ENCODE measurements around the gene EBPL.

EBPL gene

DNA sequence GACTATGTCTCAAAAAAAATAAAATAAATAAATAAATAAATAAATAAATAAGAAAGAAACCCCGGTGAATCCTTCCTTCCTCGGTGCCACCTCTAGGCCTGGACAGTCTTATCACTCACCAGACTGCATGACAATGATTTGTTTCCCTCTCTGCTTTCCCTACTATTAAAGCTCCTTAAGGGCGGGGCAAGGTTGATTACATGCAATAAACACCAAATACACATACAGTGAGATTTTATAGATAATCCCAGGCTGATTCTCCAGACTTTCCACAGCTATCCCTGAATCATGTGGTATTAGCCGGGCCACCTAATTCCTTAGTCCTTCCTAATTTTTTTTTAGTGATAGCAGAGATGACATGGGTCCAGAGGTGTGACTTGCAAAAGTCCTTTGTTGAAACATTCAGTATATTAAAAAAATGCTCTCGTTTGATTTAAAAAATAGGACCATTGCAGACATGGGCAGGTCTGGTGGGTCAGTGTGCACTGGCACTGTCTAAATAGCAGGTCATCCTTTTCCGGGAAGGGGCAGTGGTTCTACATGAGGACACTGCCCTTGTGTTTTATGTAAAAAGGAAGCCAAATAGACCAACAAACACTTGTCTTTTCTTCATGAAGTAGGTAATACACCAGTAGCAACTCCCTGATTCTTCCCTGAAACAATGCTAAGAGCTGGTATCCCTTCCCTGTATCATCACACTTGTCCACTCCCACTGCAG lies 14.5 kb downstream of the EBPL start:
- DNase-seq (ENCODE audit: low spot score): no peak

- DNase-seq (ENCODE audit: low spot score): no peak
Observed at GRCh38 chr13:49670828-49671227, 20.5 kb downstream of the EBPL start.

DNA sequence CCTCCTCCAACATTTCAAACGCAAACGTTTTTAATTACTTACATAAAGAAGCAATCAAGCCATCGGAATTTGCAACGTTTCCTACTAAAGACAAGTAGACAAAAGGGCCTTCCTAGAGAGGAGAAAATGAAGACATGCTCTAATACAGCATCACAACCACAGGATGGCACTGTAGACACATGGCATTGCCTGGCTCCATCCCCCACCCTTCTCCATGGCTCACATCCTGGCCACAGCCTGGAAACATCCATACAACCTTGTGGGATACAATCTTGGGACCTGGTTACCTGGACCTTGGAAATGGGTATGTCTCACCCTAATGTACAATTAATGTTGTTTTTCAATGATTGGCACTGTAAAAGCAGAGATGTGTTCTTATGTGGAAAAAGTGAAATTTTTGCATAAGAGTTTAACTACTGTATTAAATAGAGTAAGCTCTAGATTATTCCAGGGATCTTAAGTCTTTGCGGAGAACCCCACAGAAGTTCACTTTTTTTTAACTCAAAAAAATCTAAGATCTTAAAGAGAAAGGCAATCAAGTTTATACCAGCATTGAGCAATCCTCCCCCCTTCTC lies 21.5 kb downstream of the EBPL start:
- peak; percentile 57 for DNase-seq (ENCODE audit: low spot score)

DNA sequence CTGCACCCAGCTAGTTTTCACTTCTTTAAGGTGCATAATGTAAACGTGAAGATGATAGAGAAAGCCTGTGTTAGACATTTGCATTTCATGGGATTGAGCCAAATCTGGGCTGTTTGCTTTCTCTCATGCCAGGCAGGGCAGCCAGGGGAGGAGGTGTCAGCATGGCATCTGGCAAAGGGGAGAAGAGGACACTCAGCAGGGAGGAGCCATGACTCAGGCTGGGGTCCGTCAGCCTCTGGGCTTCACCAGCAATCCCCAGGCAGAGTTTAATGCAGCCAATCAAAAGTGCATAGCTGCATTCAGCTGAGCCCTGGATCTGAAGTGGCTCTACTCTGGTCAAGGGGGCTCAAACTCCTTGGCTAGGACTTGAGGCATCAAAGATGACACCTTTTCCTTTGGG lies 23.5 kb downstream of the EBPL start:
- no peak for DNase-seq (ENCODE audit: low spot score)

- no peak for DNase-seq (ENCODE audit: low spot score)
Observed at GRCh38 chr13:49664606-49665005, 26.7 kb downstream of the EBPL start.

DNA sequence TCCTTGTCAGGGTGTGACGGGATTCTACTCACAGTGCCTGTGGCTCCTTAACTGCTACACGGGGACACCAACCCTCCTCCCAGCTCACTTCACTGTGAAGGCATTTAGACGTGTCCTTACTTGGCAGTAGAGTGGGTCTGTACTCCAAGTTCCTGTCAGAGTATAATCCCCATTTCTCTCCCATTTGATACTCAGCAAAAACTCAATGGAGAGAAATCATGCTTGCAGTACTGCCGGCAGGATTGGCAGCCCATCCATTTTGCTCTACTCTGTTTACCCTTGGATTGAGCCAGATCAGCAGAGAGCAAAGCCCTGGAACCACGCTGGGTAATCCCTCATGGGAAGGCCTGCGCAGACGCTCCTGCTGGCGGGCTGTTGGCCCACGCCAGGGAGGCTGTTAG lies 34.0 kb downstream of the EBPL start:
- DNase-seq (ENCODE audit: low spot score): no peak

GRCh38 chr13:49655906-49656305 lies 35.4 kb downstream of the EBPL start:
- DNase-seq (ENCODE audit: low spot score): no peak

DNA sequence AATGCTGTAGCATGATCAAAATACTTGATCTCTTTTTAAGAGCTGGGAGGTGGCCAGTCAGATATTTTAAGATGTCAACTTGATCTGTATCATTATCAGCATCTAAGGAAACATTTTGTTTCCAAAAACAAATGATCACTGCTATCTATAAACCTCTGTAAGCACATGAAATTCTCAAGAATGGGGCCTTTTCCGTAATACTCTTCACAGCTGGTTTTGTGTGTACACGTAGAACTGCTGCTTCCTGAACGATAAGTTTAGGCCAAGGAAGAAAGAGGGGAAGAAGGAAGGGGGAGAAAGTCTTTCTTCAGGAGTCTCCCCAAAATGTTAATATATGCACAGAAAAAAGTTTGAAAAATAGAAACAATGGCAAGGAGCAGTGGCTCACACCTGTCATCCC lies 37.3 kb downstream of the EBPL start:
- DNase-seq (ENCODE audit: low spot score): no peak

DNA sequence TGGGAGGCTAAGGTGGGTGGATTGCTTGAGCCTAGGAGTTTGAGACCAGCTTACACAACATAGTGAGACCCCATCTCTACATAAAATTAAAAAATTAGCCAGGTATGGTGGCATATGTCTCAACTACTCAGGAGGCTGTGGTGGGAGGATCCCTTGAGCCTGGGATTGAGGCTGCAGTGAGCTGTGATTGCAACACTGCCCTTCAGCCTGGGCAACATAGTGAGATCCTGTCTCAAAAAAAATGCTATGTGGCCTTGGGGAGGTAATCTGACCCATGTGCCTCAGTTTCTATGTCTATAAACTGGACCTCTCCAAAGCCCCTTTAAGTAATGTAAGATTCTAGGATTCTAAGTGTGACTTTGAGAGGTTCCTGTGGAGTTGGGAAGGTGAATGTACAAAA lies 37.8 kb downstream of the EBPL start:
- no peak for DNase-seq (ENCODE audit: low spot score)

GRCh38 chr13:49652355-49653305 lies 38.7 kb downstream of the EBPL start:
- DNase-seq (ENCODE audit: low spot score): peak; percentile 52

- no peak for DNase-seq (ENCODE audit: low spot score)
Observed at GRCh38 chr13:49651570-49652354, 39.5 kb downstream of the EBPL start.

- no peak for DNase-seq (ENCODE audit: low spot score)
Observed at GRCh38 chr13:49649963-49650312, 41.3 kb downstream of the EBPL start.

DNA sequence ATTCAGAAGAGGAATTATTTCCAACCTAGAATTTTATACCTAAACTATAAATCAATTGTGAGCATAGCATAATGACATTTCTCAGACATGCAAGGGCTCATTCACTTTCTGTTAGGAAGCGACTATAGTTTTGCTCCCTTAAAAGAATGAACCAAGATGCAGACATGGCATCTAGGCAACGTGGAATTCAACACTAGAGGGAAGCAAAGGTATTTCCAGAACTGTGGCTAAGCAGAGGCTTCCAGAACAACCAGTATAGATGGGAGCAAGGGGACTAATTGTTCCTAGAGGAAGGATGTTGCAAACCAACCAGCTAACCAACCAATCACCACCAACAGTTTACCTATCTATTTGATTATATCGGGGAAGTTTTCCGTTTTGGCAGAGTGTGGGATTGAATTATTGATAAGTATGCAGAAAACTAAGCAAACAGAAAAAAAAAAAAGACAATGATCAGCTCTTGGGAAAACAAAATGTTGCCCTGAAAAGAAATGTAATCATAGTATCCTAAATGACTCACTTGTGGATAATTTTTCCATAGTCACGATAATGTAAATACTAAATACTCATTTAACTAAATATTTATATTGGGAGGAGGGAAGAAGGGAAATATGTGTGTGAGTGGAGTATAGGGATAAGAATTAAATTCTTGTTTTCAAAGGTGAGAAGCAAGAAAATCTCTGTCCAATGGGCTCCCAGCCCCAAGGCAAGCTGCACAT lies 41.9 kb downstream of the EBPL start:
- peak; percentile 8 for DNase-seq (ENCODE audit: low spot score)

- DNase-seq (ENCODE audit: low spot score): no peak
Observed at GRCh38 chr13:49646688-49647087, 44.6 kb downstream of the EBPL start.

DNA sequence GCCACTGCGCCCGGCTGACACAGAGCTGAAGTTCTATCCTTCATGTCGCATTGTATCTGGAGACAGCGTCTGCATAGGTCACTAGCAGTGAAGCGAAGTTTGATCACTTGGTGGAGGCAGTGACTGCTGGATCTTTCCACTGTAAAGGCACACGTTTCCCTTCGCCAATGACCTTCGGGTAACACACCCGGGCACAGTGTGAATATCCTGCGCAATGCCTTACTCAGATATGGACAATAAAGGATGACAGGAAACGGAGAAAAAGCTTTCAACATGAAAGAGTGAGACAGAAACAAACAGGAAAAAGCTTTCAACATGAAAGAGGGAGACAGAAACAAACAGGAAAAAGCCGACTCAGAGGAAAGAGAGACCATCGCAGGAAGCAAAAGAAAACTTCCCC lies 45.8 kb downstream of the EBPL start:
- DNase-seq (ENCODE audit: low spot score): no peak

DNA sequence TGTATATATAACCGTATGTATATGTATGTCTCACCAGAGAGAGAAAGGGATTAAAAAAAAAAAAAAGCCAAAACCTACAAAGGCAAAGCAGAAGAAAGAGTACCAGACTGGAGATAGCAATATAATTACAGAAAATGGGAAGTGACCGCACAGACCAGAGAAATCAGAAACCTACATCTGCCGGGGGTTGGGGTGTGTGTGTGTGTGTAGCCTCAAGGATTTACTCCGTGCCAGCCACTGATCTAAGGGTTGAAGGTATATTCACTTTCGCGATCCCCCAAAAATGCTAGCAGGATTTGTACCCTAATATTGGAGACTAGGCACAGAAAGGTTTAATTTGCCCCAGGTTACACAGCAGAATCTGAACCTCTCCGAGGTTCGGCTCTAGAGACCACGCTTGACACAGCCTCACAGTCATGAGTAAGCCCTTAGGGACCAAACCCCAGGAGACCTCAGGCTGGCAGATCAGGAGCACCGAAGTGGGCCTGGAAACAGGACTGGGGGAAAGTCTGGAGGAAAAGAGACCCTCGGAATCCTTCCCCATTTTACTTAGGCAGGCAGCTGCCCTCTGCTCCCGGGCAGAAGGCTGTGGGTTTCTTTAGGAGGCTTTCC lies 48.1 kb downstream of the EBPL start:
- DNase-seq (ENCODE audit: low spot score): no peak

- DNase-seq (ENCODE audit: low spot score): no peak
Observed at GRCh38 chr13:49641801-49642291, 49.4 kb downstream of the EBPL start.

GRCh38 chr13:49638744-49639072 lies 52.6 kb downstream of the EBPL start:
- no peak for DNase-seq (ENCODE audit: low spot score)

- no peak for DNase-seq (ENCODE audit: low spot score)
Observed at GRCh38 chr13:49638030-49638743, 53.1 kb downstream of the EBPL start.

DNA sequence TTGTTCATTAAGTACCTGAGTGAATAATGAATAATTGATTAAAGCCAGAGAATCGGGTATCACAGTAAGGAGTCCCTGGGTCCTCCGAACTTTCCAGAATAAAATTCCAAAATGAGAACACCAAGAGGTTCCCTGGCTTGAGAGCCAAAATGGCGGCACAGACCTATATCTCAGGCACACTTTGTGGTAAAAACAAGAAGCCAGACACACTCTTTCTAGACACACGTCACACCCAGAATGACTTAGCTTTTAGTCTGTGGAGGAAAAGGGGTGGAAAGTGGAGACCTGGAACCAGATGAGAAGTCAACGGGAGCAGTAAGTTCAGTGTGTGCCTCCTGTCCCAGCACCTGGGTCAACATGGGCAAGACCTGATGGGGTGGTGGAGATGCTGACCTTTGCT lies 54.6 kb downstream of the EBPL start:
- no peak for DNase-seq (ENCODE audit: low spot score)
